Stimulated activated CD4-positive, alpha-beta T cell treated with anti-CD3 and anti-CD28 coated beads, Interleukin-12 subunit alpha, Interleukin-12 subunit beta, amount 100 ng/mL, for 4 hours (primary cell): ENCODE measurements around the gene GORAB.

Experiments
- DNase-seq: peaks from one replicate; pipeline ENCODE4 v3.0.0-alpha.2; 2020

GORAB gene

DNA sequence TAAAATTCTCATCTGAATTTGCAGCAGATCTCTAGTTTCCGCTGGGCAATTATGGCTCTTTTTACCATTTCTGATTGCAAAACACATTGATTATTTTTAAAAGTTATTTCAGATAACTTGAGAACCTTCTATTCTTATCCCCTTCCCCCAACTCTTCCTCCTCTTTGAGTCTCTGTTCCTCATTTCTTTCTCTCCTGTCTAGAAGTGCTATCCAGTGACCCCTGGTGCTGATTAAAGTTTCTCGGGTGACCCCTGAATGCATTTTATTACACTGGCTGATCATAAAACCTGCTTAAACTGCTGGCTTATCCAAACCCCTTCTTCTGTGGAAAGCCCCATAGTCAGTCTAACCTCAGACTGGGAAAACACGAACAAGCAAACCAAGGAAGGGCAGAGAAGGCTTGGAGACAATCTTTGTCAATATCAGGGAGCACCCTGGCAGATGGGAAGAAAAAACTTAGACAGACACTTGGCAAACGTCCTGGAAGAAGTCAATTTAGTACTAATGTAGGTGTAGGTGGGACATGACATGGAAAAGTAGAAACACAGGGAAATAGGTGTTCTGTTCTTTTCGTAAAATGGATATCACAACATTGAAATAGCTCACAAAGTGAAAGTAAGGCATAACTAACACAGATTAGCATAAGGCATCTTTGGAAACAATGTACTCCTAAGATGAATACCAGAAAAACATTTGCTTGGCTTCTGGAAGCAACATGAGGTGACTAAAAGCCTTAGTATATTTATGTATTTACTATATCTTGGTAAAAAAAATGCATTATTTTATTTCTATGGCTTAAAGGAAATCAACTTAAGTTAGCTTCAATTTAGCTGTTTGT lies 61.4 kb downstream of the GORAB start:
- DNase-seq, result no peak

DNA sequence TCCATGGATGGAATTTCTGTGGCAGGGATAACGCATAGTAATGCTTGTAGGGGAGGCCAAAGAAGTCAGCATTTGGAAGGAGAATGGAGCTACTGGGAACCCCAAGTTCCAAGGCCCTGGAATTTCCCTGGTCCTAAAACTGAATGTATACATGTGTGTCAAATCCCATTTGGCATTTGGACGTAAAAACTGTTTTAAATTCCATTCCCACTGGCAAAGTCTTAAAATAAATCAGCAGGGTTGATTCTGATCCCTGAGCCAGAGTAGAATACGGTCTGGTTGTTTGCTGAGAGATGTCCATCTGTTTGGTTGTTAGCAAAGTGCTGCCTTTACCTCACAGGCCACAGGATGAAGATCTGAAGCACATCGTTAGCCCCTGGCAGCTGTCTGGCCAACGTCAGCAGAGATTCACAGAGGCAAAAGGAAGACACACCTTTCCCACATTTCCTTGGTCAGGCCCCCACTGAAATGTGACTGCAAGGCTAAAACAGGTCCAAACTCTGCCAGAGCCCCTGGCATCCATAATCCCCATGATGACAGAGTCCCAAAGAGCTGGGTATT lies 62.2 kb downstream of the GORAB start:
- DNase-seq, result no peak

DNA sequence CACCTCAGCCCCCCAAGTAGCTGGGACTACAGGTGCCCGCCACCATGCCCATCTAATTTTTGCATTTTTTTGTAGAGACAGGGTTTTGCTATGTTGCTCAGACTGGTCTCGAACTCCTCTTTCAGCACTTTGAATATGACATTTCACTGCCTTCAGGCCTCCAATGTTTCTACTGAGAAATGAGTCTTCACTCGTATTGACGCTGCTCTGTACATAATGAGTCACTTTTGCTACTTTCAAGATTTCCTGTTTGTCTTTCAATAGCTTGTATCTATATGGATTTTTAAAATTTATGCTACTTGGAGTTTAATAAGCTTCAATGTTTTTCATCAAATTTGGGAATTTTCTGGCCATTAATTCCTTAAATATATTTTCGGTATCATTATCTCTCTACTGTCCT lies 64.7 kb downstream of the GORAB start:
- DNase-seq, result no peak

DNA sequence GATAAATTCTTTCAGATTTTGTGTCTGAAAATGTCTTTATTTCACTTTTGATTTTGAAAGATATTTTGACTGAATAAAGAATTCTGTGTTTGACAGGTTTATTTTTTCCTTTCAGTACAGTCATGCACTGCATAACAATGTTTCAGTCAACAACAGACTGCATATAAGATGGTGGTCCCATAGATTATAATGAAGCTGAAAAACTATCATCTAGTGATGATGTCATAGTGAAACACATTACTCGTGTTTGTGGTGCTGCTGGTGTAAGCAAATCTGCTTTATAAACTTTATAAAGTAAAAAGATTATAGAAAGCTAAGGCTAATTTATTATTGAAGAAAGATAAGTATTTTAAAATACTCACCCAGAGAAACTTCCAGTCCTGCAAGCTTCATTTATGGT lies 66.7 kb downstream of the GORAB start:
- DNase-seq, result no peak

DNA sequence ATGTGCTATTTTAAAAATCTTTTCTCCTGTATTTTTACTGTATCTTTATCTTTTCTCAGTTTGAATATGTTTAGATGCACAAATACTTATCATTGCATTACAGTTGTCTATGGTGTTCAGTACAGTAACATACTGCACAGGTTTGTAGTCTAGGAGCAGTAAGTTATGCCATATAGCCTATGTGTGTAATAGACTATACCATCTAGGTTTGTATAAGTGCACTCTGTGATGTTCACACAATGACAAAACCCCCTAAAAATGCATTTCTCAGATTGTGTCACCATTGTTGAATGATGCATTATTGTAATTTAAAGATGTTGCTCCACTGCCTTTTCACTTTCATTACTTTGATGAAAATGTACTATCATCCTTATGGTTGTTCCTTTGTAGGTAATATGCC lies 67.1 kb downstream of the GORAB start:
- no peak for DNase-seq

DNA sequence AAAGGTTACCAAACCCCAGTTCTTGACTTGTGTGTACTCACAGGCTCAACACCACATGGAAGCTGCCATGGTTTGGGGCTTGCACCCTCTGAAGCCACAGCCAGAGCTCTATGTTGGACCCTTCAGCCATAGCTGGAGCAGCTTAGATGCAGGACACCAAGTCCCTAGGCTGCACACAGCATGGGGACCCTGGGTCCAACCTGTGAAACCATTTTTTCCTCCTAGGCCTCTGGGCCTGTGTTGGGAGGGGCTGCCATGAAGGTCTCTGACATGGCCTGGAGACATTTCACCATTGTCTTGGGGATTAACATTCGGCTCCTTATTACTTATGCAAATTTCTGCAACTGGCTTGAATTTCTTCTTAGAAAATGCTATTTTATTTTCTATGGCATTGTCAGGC lies 69.9 kb downstream of the GORAB start:
- DNase-seq, result no peak
